IPS-NIHi7 (cell line): Measurements from ENCODE around the gene GALNS.
"Not testable (repeated sequence)": the region's sequence is repeated elsewhere in the genome, so short reads cannot be mapped to it uniquely, and the experiment has no call there.

Experiments
- DNase-seq: peaks from one replicate; pipeline ENCODE4 v3.0.0; 2012; ENCODE audit warnings: mixed read lengths; ENCODE audit errors: extremely low spot score

GALNS gene

GRCh38 chr16:88784074-88784855 is 72.5 kb downstream of the GALNS start:
- peak; percentile 64 for DNase-seq

- DNase-seq = no peak
These were observed 73.2 kb downstream of the GALNS start for GRCh38 chr16:88783391-88784073.

- no peak for DNase-seq
These were observed 74.0 kb downstream of the GALNS start for GRCh38 chr16:88782454-88783390.

GRCh38 chr16:88781140-88782077 is 75.3 kb downstream of the GALNS start:
- no peak for DNase-seq

- no peak for DNase-seq
These were observed 76.3 kb downstream of the GALNS start for GRCh38 chr16:88780142-88781062.

- DNase-seq = no peak
These were observed 77.2 kb downstream of the GALNS start for GRCh38 chr16:88779406-88780141.

GRCh38 chr16:88778541-88779065 is 78.1 kb downstream of the GALNS start:
- DNase-seq = no peak

- DNase-seq = no peak
These were observed 78.5 kb downstream of the GALNS start for GRCh38 chr16:88778271-88778525.

GRCh38 chr16:88777471-88778270 is 79.1 kb downstream of the GALNS start:
- DNase-seq = no peak

- no peak for DNase-seq
These were observed 80.9 kb downstream of the GALNS start for GRCh38 chr16:88775825-88776224.

- DNase-seq = no peak
These were observed 82.0 kb downstream of the GALNS start for GRCh38 chr16:88774544-88775393.

GRCh38 chr16:88773812-88774291 is 82.9 kb downstream of the GALNS start:
- DNase-seq = no peak

- DNase-seq = no peak
These were observed 83.6 kb downstream of the GALNS start for GRCh38 chr16:88772871-88773811.

- DNase-seq = not testable (repeated sequence)
These were observed 85.0 kb downstream of the GALNS start for GRCh38 chr16:88771781-88772180.

- DNase-seq = no peak
These were observed 85.4 kb downstream of the GALNS start for GRCh38 chr16:88771294-88771772.
